Colonic mucosa (tissue), 4 donors: ENCODE results near the gene ACAD8. TPM values are rescaled to one million over a fixed set of nuclear protein-coding genes. Genes with fewer than 3 reads are reported as not detected.
"Not testable (repeated sequence)": the region's sequence is repeated elsewhere in the genome, so short reads cannot be mapped to it uniquely, and the experiment has no call there.

Experiments
- DNase-seq: peaks from one replicate; pipeline ENCODE4 v3.0.0-alpha.2; 2020
- H3K27ac ChIP-seq: fragments of 200-600 bp; one replicate; pipeline ENCODE4 v1.8.0; 2021
- H3K27me3 ChIP-seq: fragments of 200-600 bp; one replicate; pipeline ENCODE4 v1.8.0; 2021
- H3K36me3 ChIP-seq: fragments of 200-600 bp; one replicate; pipeline ENCODE4 v1.8.0; 2021
- H3K4me1 ChIP-seq: fragments of 200-600 bp; one replicate; pipeline ENCODE4 v1.8.0; 2021; ENCODE audit warnings: mild to moderate bottlenecking
- H3K4me3 ChIP-seq: fragments of 200-600 bp; one replicate; pipeline ENCODE4 v1.8.0; 2021
- H3K9ac ChIP-seq, 2 donors: one replicate each; pipeline ENCODE4 v1.7.0; 2013; ENCODE audit warnings: control low read depth in 2 of 2, low read depth in 2 of 2, low read length in 2 of 2
- H3K9me3 ChIP-seq: fragments of 200-600 bp; one replicate; pipeline ENCODE4 v1.8.0; 2021
- CTCF ChIP-seq: fragments of 200-600 bp; IDR thresholded peaks from one replicate; pipeline ENCODE4 v1.8.0; 2022; ENCODE audit warnings: antibody characterized with exemption, mild to moderate bottlenecking
- intact Hi-C: fragments of 100-400 bp; cut with DNase I; formaldehyde crosslinking; loops from one replicate; pipeline ENCODE4 v1.14.1; 2022
- total RNA-seq, 2 donors: library from RNA; stranded (reverse); fragmentation: NEBNext Ultra II Directional in 1 of 2; extraction: Animal tissue kit (Norgen Biotek cat#: 25700) in 1 of 2; gene quantifications; one replicate each; pipeline ENCODE4 v1.2.1, GENCODE V29; 2021
- donor health status: healthy.
- donor health status: DM: no; HTN: no; CAD: no.
- donor health status: DM: no; HTN: no; CAD: no.

The ACAD8 gene
- total RNA-seq, 2 donors from 2014 or later: 27.5 to 30.2 TPM

- peak within 1 kb of the TSS; percentile 24 for H3K4me3 ChIP-seq
- intact Hi-C loops: no loop called here
- H3K9ac ChIP-seq: peak within 1 kb of the TSS in 1 of 2 donors; percentile 35
- H3K36me3 ChIP-seq: no peaks in the 10 kb centered on the region
- H3K27me3 ChIP-seq: peaks cover 58% of the 10 kb centered on the region
- TF ChIP-seq CTCF: no peak
- no peaks in the 10 kb centered on the region for H3K9me3 ChIP-seq
- no peak for DNase-seq
- H3K4me1 ChIP-seq: no peaks in the 10 kb centered on the region
- H3K27ac ChIP-seq: no peak within 1 kb of the TSS
Observed at GRCh38 chr11:134275534-134276395, 22.4 kb downstream of the ACAD8 start, which contains the start of gene GLB1L3. Gene GLB1L3, plus strand, starts transcription at chr11:134276379. Its CDS starts 362 bp downstream, at chr11:134276741.

- intact Hi-C loops: no loop called here
- H3K9ac ChIP-seq: no peak overlapping the region
- H3K4me3 ChIP-seq: peak overlapping the region; percentile 24
- no peaks in the 10 kb centered on the region for H3K9me3 ChIP-seq
- no peak overlapping the region for H3K27ac ChIP-seq
- no peaks in the 10 kb centered on the region for H3K4me1 ChIP-seq
- peaks cover 58% of the 10 kb centered on the region for H3K27me3 ChIP-seq
- DNase-seq: no peak
- H3K36me3 ChIP-seq: no peaks in the 10 kb centered on the region
- no peak for TF ChIP-seq CTCF
Observed at GRCh38 chr11:134276396-134277182, 23.2 kb downstream of the ACAD8 start.

GRCh38 chr11:134277183-134278001 lies 24.0 kb downstream of the ACAD8 start:
- Histone ChIP-seq H3K27ac (no peak overlapping the region), H3K9me3 (no peaks in the 10 kb centered on the region), H3K4me3 (no peak overlapping the region), H3K9ac (no peak overlapping the region), H3K36me3 (no peaks in the 10 kb centered on the region), H3K4me1 (no peaks in the 10 kb centered on the region), H3K27me3 (peaks cover 53% of the 10 kb centered on the region)
- DNase-seq: no peak
- intact Hi-C loops: no loop called here
- no peak for TF ChIP-seq CTCF

GRCh38 chr11:134278356-134278755 lies 25.0 kb downstream of the ACAD8 start:
- DNase-seq: no peak
- Histone ChIP-seq H3K4me1 (no peaks in the 10 kb centered on the region), H3K9me3 (no peaks in the 10 kb centered on the region), H3K36me3 (no peaks in the 10 kb centered on the region), H3K27me3 (peaks cover 43% of the 10 kb centered on the region), H3K27ac (no peak overlapping the region), H3K9ac (no peak overlapping the region), H3K4me3 (no peak overlapping the region)
- no peak for TF ChIP-seq CTCF
- intact Hi-C loops: no loop called here

GRCh38 chr11:134281635-134282034 lies 28.3 kb downstream of the ACAD8 start:
- DNase-seq, intact Hi-C loops, H3K4me1 ChIP-seq, H3K4me3 ChIP-seq, H3K27ac ChIP-seq, H3K9ac ChIP-seq, H3K9me3 ChIP-seq, H3K36me3 ChIP-seq: not testable (repeated sequence)
- H3K27me3 ChIP-seq: peaks cover 16% of the 10 kb centered on the region
